GM19467 (cell line): Measurements from ENCODE around the gene HOXA1.
A peak's percentile ranks its signal among the peaks of the same experiment; 100 is the strongest.

Experiments used
- ATAC-seq: cut with Tn5 transposase; IDR thresholded peaks from one replicate; pipeline ENCODE4 v1.9.1; 2021; ENCODE audit warnings: mild to moderate bottlenecking, moderate library complexity; ENCODE audit not compliant: unreplicated experiment

The HOXA1 gene

DNA sequence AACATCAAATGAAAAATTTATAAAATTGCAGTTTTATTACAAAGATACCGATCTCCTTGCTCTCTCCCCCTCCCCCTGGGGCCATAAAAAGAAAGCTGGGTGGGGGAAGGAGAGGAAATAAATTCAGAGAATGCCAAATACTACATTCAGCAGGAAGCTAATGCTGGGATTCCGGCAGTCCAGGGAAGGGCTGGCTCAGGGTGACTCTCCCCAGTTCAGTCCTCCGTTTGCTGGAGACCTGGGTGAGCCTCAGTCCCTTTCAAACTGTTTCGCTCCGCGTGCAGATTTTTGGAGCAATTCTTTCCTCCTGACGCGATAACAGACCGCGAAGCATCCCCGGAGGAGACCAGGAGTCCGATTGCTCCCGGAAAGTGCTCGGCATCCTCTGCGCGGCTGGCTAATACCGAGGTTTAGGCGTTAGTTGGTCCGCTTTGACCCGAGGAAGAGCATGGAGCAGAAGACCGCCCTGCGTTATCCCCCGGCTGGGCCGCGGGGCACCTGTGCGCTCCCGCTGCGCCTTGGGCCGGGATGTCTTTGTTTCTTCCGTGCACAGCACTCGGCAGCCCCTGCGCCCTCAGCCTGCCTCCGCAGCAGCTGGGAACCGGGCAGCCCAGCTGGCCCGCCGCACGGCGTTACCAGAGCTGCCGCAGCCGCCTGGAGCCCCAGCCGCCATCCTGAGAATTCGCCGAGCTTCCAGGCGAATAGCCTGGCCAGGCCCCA is 10.5 kb upstream of the HOXA1 start:
- ATAC-seq: no peak

DNA sequence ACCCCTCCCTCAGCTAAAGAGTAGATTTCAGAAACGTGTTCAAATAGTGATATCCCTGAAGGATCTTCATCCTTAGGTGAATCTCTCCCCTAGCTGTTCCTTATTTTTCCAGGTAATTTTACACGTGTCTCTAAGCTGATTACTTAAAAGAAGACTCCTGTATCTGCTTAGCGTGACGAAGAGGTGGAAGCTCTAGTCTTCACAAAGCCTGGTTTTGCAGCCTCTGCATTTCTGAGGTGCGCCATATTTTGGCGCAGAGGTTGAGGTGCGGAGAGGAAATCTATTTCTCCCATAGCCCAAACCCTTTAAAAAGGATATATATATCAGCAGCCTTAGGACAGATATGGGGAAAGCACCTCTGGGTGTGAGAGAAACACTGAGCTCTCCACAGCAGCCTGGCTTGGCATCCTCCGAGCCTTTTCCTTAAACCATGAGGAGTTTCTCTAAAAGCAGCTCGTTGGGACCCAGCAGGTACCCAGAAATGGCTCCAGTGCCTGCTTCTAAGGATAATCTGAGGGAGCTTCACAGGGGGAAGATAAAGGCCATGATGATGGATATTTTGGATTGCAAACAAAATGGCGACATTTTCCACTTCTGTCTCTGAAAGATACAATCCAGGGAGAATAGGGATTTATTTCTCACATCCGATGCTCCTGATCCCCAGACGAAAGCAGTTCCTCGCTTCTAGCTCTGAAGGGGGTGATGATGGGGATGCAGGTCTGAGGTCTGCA is 9.7 kb upstream of the HOXA1 start:
- no peak for ATAC-seq

DNA sequence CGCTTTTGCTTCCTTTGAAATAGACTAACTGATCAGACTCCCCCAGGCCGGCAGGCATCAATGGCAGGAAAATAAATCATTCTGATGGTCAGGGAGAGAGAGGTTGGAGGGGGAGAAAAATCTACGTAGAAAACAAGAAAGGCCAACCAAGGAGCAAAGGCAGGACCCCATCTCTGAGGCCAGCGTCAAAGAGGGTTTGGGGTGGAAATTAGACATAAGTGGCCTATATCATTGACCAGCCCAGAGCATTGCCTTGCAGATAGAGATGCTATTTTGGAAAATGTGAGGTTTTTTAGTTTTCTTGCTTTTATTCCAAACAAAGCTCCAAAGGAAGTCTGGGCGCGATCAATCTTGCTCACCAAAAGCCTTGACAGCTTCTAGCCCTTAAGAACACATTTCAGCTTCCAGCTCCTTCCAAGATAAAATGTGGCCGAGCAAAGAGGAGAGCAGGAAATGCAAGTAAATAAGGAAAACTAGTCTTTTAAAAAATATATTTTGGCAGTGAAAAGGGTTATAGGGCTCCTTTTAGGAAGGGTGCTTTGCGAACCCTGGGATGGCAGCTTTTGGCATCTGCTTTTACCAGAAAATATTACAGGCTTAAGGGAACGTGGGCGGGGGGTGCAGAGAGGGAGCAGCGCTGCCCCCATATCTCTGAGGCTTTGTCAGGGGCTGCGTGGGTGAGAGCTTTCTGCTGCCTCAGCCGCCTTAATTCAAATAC is 8.7 kb upstream of the HOXA1 start:
- no peak for ATAC-seq

DNA sequence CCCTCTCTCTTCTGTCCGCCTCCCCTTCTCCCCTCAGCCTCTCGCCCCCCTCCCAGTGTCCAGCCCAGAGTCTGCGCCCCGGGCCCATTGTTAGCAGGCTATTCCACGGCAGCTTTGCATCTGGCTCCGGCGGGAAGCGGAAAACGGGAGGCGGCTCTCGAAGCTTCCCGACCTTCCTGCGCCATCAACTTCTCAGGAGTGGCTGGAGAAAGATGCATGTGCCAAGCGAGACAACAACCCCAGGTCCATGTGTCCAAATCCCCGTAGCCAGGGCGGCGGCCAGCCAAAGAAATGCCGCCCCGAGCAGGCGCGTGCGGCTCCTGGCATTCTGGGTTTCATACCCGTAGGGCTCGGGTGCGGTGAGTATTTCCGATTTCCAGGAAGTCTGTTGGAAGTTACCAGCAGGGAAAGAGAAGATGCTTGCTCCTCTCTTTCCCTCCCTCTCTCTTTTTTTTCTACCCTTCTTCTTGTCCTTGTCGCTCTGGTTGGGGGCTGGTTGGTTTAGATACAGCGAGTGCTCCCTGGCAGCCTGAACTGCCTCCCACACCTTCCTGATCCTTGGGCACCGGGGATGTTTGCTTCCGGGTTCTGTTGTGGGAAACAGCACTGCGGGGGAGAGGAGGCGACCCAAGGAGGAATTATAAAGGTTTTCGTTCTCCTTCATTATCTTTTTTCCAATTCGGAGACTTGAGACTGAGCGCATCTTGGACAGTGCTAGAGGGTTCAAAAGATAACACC is 7.9 kb upstream of the HOXA1 start:
- no peak for ATAC-seq

DNA sequence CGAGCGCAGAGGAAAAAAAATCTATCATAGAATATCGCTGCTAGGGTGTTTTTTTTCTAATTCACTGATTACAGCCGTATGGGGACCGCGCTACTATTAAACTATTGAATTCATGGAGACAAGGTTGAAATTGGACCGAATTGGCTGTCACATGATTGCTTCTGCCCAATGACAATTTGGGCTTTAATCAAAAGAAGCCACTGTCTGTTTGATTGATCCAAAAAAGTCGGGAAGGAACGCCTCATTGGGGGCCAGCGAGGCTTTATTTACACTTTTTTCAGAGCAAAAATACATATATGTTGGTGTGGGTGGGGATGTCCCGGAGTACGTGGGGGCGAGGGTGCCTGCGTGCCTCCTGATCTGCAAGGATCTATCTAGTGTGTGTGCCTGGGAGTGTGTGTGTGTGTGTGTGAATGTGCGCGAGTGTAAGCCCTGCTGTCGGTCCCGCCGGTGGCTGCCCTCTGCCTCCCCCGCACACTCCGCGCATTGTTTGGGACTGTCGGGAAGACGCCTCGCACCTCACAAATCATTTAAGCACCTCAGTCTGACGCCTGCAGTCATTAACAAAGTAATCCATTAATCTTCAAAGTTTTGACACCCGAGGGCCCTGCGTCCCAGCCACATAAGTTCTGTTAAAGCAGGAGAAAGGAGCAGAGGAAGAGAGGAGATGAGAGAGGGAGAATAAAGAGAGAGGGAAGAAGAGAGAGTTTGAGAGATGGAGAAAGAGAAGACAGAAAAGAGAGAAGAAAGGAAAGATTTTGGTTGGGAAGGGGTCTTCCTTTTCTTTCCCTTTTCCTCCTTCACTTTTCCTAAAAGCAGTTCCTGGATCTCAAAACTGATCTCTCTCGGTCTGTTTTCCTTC is 7.0 kb upstream of the HOXA1 start, which contains the start of gene HOXA2:
Gene HOXA2 (minus strand): TSS at position 103 of the 862 bp plus-strand sequence. CDS start 183 bp downstream, outside the sequence.
- ATAC-seq: no peak

DNA sequence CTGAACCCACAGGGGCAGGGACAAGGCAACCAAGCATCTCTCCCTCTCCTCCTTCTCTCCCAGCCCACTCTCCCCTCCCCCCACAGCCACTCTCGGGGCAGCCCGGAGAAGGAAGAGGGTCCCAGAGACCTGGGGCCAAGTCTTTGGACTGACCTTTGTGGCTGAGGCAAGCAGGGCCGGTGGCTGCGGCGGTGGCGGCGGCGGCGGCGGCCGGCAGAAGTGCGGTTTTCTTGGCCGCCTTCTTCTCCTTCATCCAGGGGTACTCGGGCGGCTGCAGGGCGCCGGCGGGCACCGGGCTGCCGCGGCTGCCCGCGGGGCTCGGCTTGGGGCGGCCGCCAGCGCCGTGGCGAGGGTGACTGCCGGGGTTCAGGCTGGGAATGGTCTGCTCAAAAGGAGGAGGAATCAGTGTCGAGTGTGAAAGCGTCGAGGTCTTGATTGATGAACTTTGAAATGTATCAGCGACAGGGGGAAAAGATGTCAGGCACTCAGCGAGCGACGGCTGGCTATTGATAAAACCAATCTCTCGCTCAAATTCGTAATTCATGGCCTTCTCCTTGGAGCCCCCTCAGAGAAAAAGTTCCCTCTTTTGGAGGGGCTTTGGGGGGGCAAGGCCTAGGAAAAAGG is 6.3 kb upstream of the HOXA1 start:
- no peak for ATAC-seq

DNA sequence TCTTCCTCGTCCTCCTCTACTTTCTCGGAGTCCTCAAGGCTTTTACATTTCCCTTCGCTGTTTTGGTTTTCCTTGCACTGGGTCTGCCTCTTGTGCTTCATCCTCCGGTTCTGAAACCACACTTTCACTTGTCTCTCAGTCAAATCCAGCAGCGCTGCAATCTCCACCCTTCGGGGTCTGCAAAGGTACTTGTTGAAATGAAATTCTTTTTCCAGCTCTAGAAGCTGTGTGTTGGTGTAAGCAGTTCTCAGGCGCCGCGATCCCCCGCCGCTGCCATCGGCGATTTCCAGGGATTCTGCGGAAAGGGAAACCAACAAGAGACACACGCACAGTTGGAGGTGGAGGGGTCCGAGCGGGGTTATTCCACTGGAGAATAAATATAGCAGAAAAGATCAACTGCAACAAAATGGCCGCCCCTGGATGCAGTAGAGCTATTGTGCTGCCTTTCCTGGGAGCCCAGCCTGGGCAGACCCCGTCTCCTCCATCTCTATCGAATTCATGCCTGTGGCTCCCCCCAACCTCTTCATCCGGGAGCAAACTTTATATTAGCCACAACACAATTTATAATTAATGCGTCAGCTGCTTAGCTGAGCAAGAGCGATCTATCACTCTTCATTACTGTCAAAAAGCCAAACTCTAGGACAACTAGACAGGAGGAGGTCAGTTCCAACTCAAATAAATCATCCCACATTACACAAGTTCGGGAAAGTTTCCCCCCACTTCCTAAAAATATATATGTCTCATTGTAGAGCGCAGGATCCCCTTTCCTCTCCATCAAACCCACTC is 5.6 kb upstream of the HOXA1 start:
- no peak for ATAC-seq

DNA sequence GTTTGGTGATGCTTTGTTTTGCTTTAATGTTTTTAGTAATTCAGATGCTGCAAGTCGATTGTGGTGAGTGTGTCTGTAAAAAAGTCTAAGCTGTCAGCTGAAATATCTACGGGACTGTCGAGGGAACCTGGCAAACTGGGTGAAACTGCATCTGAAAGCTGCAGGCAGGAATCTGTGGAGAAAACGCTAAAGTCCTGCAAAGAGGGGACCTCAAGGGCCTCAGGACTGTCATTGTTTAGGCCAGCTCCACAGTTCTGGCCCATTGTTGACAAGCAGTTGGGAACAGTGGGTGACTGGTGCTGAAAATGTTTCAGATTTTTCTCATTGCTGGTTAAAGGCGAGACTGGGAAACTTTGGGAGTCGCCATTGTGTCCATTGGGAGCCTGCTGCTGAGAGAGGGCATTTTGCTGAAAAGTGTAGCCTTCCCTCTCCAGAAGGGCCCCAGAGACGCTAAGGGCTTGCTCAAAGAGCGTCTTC is 4.9 kb upstream of the HOXA1 start:
- ATAC-seq: no peak

DNA sequence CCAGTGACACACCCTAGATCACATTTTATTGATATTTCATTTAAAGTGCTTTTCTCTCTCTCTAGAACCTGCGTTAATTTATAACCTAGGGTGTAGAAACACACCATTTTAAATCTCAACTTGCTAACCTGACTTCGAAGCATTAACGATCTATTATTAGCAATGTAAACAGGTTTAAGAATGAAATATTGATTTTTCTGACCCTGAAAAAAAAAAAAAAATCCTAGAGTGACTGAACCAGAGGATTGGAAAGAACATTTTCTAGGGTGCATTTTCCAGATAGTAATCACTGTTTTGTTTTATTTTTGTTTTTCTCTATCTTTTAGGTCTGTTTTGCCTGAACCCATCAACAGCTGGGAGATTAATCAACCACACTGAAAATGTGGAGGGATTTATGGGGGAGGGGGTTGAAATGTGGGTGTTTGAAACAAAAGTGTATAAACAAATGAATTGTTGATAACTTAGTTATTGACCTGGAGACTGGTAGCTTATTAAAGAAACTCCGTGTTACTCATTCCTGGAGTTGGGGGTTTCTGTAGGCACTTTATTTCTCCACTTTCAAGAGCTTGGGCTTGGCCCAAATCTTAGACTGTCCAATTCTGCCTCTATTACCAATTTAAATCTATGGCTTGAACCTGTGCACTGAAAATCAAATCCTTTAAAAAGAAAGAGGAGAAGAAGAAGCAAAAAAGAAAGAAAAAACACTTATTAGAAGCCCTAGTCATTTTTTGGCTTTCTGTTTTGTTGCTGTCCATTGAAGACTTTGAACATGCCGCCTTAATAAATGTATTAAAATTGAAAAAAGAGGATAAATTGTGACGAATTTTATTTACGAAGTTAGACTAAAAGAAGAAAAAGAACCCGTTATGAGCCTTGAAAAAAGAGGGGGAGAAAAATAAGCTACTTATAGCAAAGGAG is 3.9 kb upstream of the HOXA1 start:
- no peak for ATAC-seq

DNA sequence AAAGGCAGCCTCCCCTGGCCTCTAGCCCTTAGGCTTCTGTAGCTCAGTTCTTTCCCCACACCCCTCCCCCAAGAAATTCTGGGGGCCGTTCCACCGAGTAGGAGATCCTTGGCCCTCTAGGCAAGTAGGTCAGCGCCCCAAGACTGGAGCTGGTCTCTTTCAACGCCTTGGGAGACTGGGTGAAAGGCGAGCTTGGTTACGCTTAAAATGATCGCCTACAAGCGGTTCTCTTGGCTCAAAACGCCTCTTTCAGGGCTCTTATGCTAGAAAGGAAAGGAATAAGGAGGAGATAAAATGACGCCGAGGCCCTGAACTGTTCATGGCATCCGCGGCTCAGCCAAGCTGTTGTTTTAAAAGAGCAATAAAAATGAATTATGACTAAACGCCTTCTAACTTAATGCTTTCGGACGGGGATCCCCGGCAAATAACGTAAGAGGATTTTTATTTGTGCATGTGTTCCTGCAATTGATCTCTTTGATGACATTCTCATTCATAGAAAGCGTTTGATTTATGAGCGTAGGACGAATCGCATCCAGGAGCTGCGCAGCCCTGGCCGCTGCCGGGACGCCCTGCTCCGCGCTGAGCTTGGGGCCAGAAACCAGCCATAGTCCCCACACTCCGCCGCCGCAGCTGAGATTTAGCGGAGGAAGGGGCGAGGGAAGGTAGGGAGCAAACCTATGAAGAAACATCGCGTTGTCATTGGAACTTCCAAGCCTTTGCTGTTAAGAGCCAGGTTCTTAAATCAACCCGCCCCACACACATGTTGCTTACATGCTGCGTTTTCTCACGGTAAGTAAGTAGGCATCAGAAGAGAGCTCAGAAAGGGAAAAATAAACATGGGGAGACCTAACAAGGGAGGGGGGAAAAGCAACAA is 3.0 kb upstream of the HOXA1 start:
- no peak for ATAC-seq

DNA sequence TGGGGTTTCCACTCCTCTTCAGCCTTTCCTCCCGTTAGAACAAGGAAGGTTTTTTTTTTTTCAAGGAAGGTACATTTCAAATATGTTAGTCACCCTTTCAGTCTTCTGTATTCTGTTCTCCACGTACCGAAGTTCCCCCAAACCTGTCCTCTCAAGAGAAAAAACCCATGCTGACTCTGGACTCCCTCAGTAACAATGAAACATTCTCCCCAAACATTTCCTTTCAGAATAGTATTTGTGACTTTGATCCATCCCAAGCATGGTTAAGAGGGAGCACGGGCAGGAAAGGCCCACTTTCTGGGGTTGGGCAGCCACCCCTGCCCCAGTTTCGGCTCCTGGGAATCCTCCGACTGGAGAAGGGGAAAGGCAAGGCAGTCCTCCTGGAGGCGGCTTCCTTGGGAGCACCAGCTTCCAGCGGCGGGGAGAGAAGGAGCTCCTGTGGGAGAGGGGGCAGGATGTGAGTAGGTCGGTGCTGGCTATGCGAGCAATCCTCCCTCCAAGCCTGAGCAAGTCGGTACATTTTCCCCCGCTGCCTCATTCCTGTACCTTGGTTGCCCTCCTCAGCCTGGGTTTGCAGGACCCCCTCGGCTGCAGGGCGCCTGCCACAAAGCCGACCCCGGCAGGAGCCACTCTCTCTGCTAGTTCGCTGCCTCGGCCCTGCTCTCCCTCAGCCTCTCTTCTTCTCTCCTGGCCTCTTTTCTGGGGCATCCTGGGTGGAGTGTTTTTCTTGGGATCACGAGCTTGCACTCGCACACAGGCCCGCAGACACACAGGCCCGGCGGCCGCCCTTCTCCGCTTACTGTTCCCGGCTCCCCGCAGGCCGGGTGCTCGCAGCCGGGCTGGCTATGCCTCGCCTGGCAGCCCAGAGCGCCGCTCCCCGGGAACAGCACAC is 2.1 kb upstream of the HOXA1 start:
- ATAC-seq: no peak

DNA sequence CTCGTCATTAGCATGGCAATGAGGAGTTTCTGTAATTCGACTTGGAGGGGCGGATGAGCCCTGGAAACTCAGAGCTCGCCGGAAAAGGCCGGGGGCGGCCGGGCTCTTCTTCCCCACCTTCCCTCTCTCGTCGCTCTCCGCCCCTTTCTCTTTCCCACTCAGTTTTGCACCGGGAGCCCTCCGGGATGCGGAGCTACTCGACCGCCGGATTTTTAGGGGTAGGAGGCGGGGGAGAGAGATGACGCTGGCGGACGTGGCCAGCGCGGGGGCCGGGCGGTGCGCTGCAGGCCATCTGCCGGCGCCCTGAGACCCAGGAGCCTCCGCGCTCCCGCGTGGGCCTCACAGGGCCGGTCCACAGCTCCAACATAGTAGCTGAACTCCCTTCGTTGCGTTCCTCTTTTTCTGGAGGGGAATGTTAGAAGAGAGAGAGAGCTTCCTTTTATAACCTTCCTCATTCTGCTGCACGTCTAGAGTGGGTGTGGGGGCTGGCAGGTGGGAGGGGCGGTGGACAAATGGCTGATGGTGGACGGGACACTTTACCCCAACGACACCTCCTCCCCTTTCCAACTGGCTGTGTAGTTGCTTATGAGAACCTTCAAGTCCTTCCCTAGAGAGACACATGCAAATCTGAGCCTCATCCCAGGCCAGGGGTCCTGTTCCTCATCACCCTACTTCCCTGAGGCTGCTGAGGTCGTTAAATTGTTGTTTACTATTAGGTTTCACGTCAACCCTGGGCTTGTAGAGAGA is 1.1 kb upstream of the HOXA1 start:
- ATAC-seq: no peak

DNA sequence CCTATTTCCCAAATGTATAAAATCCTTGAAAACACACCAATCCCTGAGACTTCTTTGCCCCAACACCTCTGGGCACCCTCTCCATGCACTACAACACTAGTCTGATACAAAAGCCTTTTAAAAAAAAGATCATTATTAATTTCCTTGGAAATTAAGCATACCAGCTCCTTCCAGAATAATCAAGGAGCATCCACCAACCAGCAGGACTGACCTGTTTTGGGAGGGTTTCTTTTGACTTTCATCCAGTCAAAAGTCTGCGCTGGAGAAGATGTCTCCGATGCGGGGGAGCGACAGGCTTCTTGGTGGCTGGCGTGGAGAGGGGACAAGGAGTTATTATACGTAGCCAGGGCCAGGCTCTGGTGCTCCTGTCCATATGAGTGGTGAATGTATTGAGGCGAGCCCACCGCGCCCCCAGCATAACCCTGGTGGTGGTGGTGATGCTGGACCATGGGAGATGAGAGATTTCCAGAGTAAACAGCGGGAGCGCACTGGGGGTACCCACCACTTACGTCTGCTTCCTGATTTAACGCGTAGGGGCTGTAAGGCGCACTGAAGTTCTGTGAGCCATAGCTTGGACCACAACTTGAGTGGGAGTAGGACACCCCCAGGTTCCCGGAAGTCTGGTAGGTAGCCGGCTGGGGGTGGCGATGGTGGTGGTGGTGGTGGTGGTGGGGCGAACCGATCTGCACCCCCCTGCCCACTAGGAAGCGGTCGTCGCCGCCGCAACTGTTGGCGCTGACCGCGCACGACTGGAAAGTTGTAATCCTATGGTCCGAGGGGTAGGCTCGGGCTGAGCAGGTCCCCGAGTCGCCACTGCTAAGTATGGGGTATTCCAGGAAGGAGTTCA is 527 bp downstream of the HOXA1 start:
- peak; percentile 7 for ATAC-seq
